ENCODE data around the gene ARHGEF19.

Gene ARHGEF19

GRCh38 chr1:16258591-16259135, 46.2 kb upstream of the ARHGEF19 start:
- CTCF ChIA-PET, result interaction anchor here (0.7 to 2.0 kb wide), 3 partner anchors 13 to 112 kb away, joined by 3 to 5 read pairs (median 3); no protein-coding TSS in a partner anchor
- H3K4me1 ChIP-seq (ENCODE audit: control insufficient read depth, insufficient read depth, low read length), result no peaks in the 10 kb centered on the region
- no peak for TF ChIP-seq WT1 (tag by site-specific recombination; IDR thresholded peaks at IDR 0.05)
- TF ChIP-seq ZNF169 (tag by site-specific recombination; IDR thresholded peaks at IDR 0.05), result no peak
- TF ChIP-seq, protein P1, sequence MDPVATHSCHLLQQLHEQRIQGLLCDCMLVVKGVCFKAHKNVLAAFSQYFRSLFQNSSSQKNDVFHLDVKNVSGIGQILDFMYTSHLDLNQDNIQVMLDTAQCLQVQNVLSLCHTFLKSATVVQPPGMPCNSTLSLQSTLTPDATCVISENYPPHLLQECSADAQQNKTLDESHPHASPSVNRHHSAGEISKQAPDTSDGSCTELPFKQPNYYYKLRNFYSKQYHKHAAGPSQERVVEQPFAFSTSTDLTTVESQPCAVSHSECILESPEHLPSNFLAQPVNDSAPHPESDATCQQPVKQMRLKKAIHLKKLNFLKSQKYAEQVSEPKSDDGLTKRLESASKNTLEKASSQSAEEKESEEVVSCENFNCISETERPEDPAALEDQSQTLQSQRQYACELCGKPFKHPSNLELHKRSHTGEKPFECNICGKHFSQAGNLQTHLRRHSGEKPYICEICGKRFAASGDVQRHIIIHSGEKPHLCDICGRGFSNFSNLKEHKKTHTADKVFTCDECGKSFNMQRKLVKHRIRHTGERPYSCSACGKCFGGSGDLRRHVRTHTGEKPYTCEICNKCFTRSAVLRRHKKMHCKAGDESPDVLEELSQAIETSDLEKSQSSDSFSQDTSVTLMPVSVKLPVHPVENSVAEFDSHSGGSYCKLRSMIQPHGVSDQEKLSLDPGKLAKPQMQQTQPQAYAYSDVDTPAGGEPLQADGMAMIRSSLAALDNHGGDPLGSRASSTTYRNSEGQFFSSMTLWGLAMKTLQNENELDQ (tag by site-specific recombination; IDR thresholded peaks at IDR 0.05; ENCODE audit: low read depth), result no peak
- TF ChIP-seq ZNF558 (tag by site-specific recombination; IDR thresholded peaks at IDR 0.05), result no peak
- no peak for TF ChIP-seq ZFHX2 (tag by site-specific recombination; conservative IDR thresholded peaks at IDR 0.05)
- TF ChIP-seq SP2 (tag by site-specific recombination; IDR thresholded peaks at IDR 0.05), result no peak
- no peak for TF ChIP-seq ZNF596 (tag by site-specific recombination; IDR thresholded peaks at IDR 0.05)
- TF ChIP-seq ZNF670 (tag by site-specific recombination; IDR thresholded peaks at IDR 0.05; ENCODE audit: low read depth), result no peak
- no peak for TF ChIP-seq TRIM28 (IDR thresholded peaks at IDR 0.05; ENCODE audit: borderline replicate concordance, low read length)
- TF ChIP-seq ZNF639 (tag by site-specific recombination; IDR thresholded peaks at IDR 0.05), result no peak
- no peak for TF ChIP-seq ZNF510 (tag by site-specific recombination; IDR thresholded peaks at IDR 0.05; ENCODE audit: insufficient replicate concordance)
- TF ChIP-seq ZBTB17 (tag by site-specific recombination; IDR thresholded peaks at IDR 0.05), result no peak
- TF ChIP-seq, protein P2, sequence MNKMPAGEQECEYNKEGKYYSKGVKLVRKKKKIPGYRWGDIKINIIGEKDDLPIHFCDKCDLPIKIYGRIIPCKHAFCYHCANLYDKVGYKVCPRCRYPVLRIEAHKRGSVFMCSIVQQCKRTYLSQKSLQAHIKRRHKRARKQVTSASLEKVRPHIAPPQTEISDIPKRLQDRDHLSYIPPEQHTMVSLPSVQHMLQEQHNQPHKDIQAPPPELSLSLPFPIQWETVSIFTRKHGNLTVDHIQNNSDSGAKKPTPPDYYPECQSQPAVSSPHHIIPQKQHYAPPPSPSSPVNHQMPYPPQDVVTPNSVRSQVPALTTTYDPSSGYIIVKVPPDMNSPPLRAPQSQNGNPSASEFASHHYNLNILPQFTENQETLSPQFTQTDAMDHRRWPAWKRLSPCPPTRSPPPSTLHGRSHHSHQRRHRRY (tag by site-specific recombination; IDR thresholded peaks at IDR 0.05), result no peak
- TF ChIP-seq ZNF266 (tag by site-specific recombination; IDR thresholded peaks at IDR 0.05; ENCODE audit: low read depth), result no peak
- no peaks in the 10 kb centered on the region for H3K9me3 ChIP-seq (ENCODE audit: control insufficient read depth, insufficient read depth, low read depth, low read length)
- POLR2A ChIA-PET, result no interaction called here
- no peak overlapping the region for H3K4me3 ChIP-seq (ENCODE audit: low read depth, low read length)
- peaks cover 4 to 27% of the 10 kb centered on the region in 2 experiments; a peak in 2 of 3 replicates for H3K36me3 ChIP-seq (ENCODE audit: control insufficient read depth in 2 of 2, insufficient read depth in 1 of 2, low read length in 2 of 2)
- H3K27ac ChIP-seq (ENCODE audit: extremely low read depth, low read depth, low read length), result no peak overlapping the region

DNA sequence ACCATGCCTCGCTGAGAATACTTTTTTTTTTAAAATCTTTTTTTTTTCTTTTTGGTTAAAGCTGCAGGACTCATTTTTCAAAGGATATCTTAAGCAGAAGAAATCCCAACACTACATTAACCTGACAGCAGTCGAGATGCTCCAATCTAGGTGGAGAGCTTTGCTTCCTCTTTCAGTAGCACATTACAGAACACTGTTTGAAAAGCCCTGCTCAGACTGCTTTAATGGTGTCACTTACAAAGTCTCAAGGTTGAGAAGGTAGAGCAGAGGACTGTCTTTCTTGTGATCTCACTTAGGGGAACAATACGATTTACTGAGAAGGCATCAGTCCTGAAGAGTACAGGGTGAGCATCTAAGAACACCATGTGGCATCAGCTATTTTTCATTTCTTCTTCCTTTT, 45.5 kb upstream of the ARHGEF19 start:
- ChIA-PET CTCF (interaction anchor here (0.7 to 2.0 kb wide), 3 partner anchors 13 to 140 kb away, joined by 3 to 5 read pairs (median 3); no protein-coding TSS in a partner anchor), POLR2A (no interaction called here)
- Histone ChIP-seq H3K27ac (ENCODE audit: extremely low read depth, low read depth, low read length) (no peak overlapping the region), H3K4me1 (ENCODE audit: control insufficient read depth, insufficient read depth, low read length) (no peaks in the 10 kb centered on the region), H3K36me3 (ENCODE audit: control insufficient read depth in 2 of 2, insufficient read depth in 1 of 2, low read length in 2 of 2) (peaks cover 4 to 34% of the 10 kb centered on the region in 2 experiments; a peak in 2 of 3 replicates), H3K9me3 (ENCODE audit: control insufficient read depth, insufficient read depth, low read depth, low read length) (no peaks in the 10 kb centered on the region), H3K4me3 (ENCODE audit: low read depth, low read length) (no peak overlapping the region)
- TF ChIP-seq ZNF155 (tag by site-specific recombination; IDR thresholded peaks at IDR 0.05), result no peak
- no peak for TF ChIP-seq SCRT2 (tag by site-specific recombination; IDR thresholded peaks at IDR 0.05)
- no peak for TF ChIP-seq HOXD13 (CRISPR knock-in tag; IDR thresholded peaks at IDR 0.05; ENCODE audit: borderline replicate concordance)
- TF ChIP-seq ZNF529 (tag by site-specific recombination; IDR thresholded peaks at IDR 0.05; ENCODE audit: insufficient replicate concordance), result no peak
- no peak for TF ChIP-seq ZNF248 (tag by site-specific recombination; IDR thresholded peaks at IDR 0.05)
- TF ChIP-seq ZNF518A (tag by site-specific recombination; conservative IDR thresholded peaks at IDR 0.05; ENCODE audit: low read depth), result no peak
- no peak for TF ChIP-seq ZIC2 (tag by site-specific recombination; IDR thresholded peaks at IDR 0.05)
- no peak for TF ChIP-seq ZNF146 (tag by site-specific recombination; IDR thresholded peaks at IDR 0.05)
- no peak for TF ChIP-seq ZFHX2 (tag by site-specific recombination; conservative IDR thresholded peaks at IDR 0.05)
- no peak for TF ChIP-seq CTCF (tag by site-specific recombination; IDR thresholded peaks at IDR 0.05)

Measured in HEK293 (cell line).